Activated gamma-delta T cell (primary cell): ENCODE measurements around the gene GNB1L.

Experiments used
- DNase-seq: peaks from one replicate; lab custom pipeline; 2025; lab: John Stamatoyannopoulos, UW
- total RNA-seq, 2 donors: gene quantifications; one replicate each; lab custom pipeline; 2026; lab: John Stamatoyannopoulos, UW

The GNB1L gene
- total RNA-seq, result 12.9 to 13.4 reads per million in 2 donors

- DNase-seq, result peak; percentile 97
These were observed at the start of gene GNB1L, which contains the start of gene RTL10 for GRCh38 chr22:19854778-19855503. GNB1L (minus strand) TSS chr22:19854874; CDS start chr22:19821355, 33,519 bp downstream. RTL10 (minus strand) TSS chr22:19854874; CDS start chr22:19852261, 2,613 bp downstream.

GRCh38 chr22:19904174-19904856 lies 49.6 kb upstream of the GNB1L start:
- DNase-seq, result no peak

DNA sequence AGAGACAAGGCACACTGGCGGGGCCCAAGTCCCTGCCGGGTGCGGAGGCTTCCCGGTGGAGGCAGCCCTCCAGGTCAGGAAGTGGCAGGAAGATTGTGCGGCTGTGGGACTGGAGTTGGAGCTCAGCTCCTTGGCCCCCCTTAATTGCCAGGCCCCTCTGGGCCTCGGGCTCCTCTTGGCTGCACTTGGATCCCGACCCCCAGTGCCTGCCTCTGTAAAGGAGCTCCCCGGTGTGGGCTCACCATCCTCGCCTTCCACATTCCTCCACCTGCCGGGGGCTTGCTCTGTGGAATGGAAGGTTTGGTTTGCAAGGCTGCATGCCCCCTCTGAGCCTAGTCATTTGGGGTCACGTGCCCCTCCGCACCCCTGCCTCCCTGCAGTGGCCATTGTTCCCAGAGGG lies 48.8 kb upstream of the GNB1L start:
- no peak for DNase-seq

DNA sequence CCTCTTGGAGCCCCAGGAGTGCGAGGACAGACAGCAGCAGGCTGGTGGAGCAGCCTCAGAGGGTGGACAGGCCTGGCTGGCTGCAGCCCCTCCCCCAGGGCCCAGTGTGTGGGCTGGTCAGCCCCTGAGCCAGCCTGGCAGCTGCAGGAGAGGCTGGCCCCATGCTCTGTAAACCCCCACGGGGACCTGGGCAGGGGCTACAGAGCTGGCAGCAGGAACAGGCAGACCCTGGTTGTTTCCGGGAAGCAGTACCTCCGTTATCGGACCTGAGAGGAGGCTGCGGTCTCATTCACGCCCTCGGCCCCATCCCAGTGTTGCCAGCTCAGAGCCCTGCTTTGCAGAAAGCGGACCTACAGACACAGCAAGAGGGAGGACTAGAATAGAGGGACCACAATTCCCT lies 48.4 kb upstream of the GNB1L start:
- DNase-seq, result no peak

DNA sequence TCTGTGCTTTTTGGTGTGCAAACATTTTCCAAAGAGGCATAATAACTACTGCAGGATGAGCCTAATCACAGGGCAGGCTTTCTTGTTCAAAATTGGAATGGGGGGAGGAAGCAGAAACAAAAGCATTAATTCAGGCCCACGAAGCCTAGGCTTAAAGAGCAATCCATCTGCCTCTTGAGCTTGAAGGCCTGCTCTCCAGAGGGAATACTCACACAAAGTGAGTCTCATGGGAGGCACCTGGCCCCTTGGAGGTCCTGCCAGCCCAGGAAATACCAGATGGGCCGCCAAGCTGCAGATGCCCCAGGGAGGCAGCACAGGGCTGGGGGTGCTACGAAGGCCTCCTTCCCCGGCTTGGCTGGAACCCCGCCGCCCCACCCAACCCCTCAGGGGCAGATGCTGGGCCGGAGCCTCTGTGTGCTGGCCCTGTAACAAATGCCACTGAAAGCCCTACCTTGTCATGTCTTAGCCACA lies 47.6 kb upstream of the GNB1L start:
- DNase-seq, result no peak

DNA sequence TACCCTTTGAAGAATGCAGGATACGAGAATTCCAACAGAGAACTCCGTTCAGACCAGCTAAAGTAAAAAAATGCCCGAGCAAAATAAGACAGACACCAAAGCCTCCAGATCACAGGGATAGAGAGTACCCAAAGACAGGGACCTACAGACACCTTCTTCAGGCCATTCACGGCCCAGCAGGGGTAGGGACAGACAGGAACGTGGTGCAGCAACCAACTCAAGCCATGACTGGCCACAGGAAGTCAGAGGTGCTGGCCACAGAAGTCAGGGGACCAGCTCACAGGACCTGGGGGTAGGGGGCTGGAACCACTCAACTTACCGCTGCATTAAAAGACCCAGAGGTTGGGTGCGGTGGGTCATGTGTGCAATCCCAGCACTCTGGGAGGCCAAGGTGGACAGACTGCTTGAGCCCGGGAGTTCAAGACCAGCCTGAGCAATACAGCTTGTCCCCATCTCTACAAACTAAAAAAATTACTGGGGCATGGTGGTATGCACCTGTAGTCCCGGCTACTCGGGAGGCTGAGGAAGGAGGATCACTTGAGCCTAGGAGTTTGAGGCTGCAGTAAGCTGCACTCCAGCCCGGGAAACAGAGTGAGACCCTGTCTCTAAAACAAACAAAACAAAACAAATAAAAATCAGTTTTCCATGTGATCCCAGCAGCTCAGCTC lies 47.0 kb upstream of the GNB1L start:
- DNase-seq, result no peak

DNA sequence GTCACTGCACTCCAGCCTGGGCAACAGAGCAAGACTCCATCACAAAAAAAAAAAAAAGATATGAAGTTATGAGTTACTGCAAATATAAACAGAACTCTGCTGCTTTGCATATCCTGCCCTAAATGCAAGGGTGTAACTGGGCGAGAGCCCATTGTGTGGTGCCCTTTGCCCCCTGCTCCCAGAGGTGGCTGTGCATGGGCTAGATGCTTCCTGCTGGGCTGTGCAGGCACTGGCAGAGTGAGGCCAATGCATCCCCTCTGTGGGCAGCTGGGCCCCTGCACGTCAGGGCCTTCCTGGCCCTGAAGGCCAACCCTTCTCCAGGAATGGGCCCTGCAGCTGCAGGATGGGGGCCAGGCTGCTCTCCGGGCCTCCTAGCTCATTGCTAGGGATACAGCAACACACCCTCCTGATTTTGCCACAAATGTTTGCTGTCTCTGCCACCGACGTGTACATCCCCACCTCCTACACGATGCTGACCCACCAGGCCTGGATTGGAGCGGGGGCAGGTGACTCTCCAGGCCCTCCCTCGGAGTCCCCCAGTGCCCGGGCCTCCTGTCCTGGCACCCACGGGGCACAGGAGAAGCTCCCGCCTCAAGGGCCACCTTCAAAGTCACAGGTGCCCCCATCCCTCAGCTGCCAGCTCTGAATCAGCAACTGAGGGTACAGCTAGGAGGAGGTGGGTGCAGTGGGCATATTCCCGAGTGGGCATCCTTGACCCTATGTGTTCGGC lies 46.2 kb upstream of the GNB1L start:
- DNase-seq, result no peak

DNA sequence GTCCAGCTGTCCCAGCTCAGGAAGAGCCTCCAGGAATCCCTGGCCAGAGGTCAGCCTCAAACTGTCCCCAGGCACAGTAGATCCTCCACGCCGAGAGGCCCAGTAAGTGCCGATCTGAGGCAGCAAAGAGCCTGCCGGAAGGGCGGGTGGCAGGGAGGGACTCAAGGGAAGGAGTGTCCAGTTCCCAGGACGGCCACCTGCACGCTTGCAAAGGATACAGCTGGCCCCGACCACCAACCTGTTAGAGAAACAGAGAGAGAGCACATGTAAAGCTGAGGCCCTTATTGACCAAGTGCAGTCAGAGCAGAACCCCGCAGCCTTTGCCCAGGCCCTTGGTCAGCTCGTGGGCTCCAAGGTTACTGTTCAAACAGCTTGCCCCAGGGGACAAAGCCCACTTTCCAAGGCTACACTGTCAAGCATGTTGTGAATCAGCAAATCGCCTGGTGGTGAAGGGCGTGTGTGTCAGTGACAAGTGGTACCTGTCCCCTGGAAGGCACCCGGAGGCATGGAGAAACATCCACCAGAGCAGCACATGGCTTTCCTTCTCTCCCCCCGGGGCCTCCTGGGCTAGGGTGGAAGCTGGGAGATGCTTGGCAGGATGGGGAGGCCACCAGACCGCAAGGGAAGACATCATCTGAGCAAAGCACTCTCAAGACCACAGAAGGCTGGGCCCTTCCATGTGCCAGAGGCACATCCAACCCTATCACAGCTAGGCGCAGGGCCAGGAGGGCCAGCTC lies 44.3 kb upstream of the GNB1L start:
- no peak for DNase-seq

GRCh38 chr22:19898145-19898544 lies 43.5 kb upstream of the GNB1L start:
- DNase-seq, result no peak

DNA sequence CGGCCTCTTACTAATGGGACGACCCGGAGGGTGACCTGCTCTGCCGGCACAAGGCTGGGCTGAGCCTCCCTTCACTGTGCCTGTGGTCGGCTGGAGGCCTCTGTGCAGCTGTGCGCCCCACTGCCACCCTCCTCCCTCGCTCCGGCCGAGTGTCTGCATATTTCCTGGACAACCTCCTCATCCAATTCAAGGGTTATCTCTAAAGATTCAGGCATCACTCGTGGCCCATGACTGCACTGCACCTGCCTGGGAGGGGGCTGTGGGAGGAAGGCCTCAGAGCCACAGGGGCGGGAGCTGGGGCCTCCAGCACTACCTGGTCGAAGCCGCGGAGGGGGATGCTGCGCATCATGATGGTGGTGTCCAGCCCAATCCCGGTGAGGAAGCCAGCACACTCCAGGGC lies 43.1 kb upstream of the GNB1L start:
- no peak for DNase-seq

DNA sequence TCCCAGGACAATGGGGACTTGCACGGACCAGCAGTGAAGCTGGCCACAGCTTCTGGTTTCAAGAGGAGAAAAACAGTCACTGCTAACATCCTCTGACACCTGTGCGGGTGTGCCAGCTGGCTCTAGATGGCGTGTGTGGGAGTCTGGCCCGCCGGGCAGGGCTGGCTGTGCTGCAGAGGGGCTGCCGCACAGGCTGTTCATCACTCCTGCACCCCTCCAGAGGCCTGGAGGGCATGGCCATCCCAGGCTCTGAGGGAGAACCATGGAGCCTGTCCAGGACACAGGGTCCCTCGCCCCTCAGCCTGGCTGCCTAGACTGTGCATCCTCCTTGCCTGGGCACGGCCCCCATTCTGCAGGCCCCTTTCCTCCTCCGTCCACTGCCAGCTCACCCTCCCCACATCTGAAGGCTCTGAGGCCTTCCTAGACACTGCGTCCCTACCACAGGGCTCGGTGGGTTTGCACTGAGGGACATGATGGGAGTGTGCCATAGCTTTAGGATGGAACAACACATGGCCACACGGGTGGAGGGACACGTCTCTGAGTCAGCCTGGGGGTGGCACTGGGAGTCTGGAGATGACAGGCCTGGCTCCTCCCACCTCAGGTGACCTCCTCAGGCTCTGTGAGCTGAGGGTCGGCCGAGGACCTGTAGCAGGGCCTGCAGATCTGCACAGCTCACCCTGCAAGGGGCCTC lies 42.1 kb upstream of the GNB1L start:
- no peak for DNase-seq

DNA sequence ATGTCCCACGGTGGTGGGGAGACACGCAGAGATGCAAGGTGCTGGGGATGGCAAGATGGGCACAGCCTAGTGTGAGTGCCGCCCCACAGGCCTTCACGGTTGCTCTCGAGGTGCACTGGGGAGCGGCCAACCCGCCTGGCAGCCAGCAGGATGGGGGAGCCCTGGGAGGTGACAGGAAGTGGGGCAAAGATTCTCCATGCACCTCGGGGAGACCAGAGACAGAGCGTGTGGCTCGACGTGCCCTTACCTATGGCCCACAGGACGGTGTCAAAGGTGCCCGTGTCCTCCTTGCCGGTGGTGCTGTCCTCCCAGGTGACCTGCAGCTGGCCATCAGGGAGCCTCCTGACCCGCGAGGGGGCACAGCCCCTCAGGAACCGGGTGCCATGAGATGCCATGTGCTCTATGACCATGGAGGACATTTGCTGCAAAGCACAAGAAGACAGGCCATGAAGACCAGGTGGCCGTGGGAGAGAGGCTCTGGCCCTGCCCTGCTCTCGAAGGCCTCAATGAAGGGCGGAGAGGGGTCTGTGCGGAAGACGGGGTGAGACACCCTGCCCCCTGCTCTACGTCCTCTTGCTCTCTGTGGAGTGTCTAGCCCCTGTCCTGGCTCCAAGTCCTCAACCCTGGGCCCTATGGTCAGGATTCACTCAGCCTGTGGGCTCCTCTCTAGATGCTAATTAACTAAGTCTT lies 40.6 kb upstream of the GNB1L start:
- no peak for DNase-seq

DNA sequence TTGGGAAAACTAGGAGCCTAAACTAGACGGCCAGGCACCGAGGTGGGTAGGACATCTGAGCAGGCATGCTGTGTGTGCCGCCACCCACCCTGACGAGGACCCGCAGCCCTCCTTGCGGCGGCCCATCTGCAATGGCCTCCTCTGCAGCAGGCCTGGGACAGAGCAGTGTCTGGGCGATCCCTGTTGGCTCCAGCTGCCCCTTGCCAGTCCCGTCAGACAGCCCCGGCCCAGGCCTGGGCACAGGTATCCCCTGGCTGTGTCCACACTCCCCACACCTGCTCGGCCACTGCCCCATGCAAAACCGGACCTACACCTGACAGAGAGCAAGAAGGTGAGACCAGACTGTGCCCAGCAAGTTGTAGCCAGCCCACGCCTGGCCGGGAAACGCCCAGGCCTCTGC lies 38.7 kb upstream of the GNB1L start:
- DNase-seq, result no peak

- DNase-seq, result no peak
These were observed 38.3 kb upstream of the GNB1L start for GRCh38 chr22:19892925-19893324.

- DNase-seq, result no peak
These were observed 37.7 kb upstream of the GNB1L start for GRCh38 chr22:19892257-19892879.

DNA sequence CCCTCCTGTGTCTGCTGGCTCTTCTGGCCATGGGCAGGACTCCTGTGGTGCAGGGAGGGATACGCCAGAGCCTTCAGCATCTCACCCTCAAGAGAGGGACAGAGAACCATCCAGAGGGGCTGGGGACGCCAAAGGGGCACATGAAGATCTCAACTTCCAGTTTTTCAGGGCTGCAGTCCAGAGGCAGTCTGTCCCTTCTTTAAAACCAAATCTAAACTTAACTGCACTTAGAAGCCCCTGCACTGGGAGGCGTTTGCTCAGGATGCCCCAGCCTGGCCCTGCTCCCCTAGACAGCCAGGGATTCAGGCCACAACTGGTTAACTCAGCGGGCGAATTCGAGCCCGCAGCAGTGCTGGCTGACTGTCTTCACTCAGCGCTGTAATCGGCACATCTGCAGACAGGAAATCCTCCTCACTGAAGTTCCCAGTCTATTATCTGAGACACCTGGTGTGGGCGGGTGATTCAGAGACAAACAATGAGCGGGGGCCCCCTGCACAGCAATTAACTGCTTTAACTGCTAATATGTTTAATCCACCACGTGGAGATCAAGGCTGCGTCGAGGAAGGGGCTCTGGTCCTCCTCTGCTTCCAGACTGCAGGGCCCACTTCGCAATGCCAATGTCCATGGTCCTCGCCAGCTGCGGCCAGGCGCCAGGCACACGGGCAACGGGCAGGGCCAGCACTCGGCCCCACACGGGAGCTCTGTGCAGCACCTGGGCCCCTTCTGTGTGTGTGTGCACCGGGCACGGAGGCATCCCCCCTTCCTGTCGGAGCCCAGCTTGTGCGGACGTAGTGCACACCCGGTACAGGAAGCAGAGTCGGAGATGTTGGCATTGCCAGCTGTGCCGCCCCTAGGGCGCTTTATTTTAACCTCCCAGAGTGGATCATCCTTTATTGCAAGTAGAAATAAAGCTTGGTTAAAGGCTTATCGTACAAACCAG lies 36.9 kb upstream of the GNB1L start:
- DNase-seq, result no peak

- no peak for DNase-seq
These were observed 36.0 kb upstream of the GNB1L start for GRCh38 chr22:19890502-19891316.

DNA sequence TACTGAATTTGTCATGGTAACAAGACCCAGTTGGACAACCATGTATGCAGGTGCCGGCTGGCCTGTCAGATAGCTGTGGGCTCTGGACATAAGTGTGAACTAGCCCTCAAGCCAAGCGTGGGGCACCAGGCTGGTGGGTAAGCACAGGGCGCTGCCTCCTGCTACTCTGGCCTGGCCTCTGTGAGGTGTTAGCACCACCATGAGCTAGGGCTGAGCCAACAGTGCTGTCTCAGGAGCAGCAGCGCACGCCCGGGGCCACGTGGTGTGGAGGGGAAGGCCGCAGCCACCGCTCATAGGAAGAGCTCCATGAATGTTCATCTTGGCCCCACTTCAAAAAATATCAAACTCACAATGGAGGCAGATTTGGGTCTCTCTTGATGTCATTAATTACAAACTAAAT lies 35.3 kb upstream of the GNB1L start:
- no peak for DNase-seq
